Stimulated activated CD8-positive, alpha-beta memory T cell treated with anti-CD3 and anti-CD28 coated beads, Interleukin-7, amount 100 ng/mL, for 24 hours (primary cell): ENCODE results near the gene SPX.

Source experiments
- DNase-seq: peaks from one replicate; pipeline ENCODE4 v3.0.0-alpha.2; 2020; ENCODE audit warnings: low read depth

The SPX gene, protein sequence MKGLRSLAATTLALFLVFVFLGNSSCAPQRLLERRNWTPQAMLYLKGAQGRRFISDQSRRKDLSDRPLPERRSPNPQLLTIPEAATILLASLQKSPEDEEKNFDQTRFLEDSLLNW

DNA sequence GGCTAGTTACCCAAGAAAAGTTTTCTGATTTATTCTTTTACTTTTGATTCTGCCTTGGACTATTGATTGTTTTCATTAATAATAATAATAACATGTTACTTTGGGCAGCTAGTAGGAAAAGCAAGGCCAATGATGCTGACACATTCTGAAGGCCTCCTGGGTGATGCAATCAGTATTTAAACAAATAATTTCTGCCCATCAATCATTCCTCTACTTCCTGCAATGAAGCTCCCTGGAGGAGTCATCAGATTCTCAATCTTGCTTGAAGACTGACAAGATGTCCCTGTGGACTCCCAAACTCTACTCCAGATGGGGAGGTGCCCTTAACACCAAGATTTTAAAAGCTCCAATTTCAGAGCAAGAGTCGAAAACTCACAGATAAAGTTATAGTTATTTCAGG is at the start of gene SPX:
SPX (plus strand) TSS at position 244 of the 400 bp plus-strand sequence. CDS start 177 bp downstream, outside the sequence.
- no peak for DNase-seq

DNA sequence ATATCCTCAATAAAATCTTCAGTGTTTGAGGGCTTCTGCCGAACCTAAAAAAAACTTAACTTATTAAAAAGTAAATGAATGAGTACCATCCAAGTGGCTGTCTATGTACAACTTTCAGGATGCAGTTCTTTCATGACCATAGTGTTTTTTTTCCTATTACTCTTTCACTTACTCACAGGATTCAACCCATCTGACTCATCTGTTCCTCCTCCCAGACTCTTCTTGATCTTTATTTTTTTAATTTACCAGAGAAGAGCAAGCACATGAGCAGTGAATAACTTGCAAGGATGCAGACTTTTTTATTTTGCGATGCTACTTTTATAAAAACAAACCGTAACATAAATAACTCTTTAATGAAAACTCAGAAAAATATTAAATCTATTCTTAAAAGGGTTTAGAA is 49.1 kb upstream of the SPX start:
- DNase-seq = no peak

DNA sequence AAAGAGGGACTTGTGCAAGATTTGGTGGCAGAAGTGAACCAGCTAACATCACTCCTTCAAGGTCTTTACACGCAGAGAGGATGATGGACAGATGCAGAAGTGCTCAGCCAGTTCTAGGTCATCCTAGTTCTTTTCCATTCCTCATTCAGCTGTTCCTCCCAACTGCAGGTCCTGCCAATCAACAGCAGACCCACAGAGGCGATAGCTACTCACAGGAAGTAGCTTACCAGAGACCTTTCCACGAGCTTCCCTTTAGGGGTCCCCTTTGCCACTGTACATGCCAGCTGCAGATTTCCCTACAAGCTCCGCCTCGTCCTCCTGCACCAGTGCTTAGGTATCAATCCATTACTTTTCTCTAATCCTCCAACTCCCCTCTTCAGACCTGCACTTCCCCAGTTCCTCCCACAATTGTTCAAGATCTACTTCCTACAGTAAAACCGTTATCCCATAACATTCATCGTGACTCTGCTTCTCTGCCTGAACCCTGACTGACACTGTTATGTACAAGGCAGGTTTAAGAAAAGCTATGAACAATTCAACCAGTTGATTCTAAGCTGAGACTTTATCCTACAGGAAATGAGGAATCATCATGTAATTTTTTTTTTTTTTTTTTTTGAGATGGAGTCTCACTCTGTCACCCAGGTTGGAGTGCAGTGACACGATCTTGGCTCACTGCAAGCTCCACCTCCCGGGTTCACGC is 47.2 kb upstream of the SPX start:
- no peak for DNase-seq

DNA sequence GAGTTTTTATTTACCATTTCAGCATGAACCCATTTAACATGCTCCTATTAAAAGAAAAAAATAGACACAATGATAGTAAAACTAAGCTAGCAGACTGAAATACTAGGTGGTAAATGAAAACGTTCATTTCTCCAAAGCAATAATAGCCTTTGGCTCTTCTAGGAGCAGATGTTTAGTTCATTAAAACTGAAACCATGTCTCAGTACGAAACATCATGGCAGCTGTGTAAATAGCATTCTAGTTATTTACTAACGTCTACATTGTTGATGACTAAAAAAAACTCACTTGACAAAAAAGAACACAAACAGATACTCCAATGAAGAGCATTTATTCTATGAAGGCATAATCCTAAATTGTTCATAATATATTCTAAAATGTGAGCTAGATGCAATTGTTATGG is 42.6 kb upstream of the SPX start:
- DNase-seq = no peak

DNA sequence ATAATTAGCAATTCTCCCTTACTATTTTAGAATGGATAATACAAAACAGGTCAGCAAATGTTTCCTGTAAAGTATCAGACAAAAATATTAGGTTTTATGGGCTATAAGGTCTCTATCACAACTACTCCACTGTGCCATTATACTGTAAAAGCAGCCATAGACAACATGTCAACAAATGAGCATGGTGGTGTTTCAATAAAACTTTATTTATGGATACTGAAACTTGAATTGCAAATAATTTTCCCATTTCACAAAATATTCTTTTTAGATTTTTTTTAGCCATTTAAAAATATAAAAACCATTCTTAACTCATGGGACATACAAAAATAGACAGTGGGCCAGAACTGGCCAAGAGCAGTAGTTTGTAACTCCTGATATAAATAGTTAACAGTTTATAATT is 40.1 kb upstream of the SPX start:
- DNase-seq = no peak

DNA sequence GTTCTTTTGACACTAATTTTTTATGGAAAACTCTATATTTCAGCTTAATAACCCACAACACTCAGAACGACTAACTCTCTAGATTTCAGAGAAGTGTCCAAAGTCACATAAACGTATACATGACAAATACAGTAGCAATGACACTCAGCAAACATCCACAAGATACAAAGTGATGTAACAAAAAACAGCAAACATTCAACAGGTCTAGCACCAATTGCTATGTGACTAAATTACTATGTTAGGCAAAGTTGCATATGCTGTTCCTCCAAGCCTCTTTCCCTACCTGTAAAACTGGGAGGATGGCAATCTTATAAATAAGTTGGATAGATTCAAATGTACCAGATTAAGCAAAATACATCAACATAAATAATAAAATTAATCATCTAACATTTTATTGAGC is 26.3 kb upstream of the SPX start:
- no peak for DNase-seq

DNA sequence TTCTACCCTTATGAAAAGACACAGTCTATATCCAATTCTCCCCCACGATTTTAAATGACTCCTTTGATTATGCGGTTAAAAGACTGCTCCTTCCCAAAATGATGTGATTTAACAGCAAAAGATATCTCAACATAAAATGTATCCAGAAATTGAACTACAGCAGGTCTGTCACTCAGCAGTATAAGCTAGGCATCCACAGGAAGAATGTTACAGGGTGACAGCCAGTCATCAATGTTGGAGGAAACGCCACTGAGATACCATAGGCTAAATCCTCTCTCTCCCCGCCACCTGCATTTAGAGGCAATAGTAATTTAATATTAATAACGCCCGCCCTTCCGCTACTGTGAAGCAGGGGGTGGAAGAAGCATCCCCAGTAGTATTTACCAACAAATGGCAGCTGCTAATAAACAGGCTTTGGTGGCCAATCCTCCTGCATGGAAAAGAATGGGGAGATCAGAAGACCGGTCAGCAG is 25.3 kb upstream of the SPX start:
- DNase-seq = no peak

DNA sequence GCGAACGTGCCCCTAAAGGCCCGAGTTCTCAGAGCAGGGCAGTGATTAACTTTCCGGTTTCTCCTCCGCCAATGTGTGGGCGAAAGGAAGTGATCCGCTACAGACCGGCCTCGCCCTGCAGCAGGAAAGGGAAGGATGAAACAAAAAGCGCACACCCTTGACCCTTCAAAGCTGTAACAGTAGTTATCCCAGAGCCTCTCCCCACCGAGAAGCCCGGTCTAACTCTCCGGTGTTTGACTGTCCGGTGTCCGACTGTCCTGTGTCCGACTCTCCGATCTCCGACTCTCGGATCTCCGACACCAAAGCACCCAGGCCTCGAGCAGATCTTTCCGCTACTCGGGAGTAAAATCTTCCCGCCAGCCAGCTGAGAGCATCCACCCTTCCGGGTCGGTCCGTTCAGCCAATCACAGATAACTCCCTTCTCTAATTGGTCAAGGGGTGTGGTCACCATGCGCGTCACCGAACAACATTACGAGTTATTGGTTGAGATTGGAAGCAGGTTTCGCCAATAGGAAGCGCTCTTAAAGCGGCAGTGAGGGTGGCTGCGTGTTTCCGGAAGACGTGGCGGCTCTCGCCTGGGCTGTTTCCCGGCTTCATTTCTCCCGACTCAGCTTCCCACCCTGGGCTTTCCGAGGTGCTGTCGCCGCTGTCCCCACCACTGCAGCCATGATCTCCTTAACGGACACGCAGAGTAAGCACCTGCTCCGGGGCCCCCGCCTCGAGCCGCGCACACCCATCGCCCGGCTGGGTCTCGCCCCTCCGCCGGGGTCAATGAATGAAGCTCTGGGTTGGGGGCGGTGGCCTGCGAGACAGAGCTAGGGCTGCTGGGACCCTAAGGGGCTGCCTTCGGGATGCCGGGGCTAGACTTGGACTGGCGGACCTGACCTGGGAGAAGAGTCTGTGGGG is 24.6 kb upstream of the SPX start, which contains the start of the genes GOLT1B and RECQL:
GOLT1B (plus strand) TSS at position 532 of the 906 bp plus-strand sequence; CDS start at position 667, 135 bp downstream.
RECQL (minus strand) TSS at position 378 of the 906 bp plus-strand sequence. CDS start 2,065 bp downstream, outside the sequence.
- DNase-seq = peak; percentile 71

DNA sequence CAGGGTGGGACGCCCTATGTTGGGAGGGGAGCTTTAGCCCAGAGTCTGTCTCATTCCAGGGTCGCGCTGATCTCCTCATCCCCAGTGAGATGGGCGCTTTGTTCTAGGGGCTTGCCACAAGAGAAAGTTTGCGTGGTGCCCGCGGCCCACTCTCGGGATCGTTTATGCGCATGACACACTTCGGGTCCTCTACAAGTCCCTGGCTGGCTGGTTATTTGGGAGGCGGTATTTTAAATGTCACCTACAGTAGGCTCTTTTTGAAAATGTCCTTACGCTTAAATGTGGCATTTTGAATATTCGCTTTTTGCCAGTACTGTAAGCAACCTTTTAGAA is 24.0 kb upstream of the SPX start:
- DNase-seq = peak; percentile 1

DNA sequence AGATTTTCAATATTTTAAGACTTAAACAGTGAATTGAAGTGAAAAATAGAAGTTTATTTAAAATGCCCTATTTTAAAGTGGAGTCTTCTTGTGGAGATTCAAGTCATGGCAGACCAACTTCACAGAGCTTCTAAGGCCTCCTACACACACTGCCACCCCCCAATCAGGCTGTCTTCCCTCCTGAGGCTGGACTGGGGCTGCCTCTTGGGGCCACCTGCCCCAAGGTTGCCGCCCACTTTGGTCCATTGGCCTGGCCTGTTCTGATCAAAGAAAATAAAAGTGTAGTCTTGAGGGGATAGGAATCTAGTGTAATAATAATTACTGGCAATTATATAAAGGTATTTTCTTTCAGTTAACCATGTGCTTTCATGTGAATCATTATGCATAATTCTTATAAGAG is 23.2 kb upstream of the SPX start:
- DNase-seq = no peak

DNA sequence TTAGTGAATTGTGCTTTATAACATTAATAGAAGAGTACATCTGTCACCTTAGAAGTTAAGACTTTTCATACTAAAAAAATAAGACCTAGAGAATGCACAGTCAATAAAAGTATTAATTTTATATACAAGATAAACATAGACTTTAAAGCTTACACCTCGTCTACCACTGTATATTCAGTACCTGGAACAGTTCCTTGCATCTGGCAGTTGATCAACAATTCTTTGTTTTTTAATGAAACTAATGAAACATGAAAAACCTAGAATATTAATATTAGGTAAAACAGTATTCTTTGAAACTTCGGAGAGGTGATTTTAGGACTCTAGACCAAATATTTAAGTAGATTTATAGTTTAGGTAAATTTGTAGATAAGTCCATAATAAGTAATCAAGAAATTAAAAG is 20.2 kb upstream of the SPX start:
- DNase-seq = no peak

DNA sequence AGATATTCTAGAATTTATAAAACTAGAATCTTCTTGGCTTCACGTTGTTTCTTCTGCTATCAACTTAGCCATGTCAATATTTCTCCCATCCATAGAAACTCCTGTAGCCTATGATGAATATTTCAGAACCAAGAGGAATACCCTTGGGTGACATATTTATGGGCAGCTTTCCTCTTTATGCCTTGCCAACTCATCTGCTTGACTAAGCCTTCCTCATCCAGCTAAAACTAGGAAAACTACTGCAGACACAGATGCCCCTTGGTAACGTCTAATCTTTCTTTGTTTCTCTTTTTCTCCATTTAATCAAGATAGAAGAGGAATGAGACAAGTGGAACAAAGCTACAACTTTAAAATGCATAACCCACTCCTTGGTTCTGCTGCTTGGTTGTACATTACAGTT is 18.2 kb upstream of the SPX start:
- DNase-seq = no peak

DNA sequence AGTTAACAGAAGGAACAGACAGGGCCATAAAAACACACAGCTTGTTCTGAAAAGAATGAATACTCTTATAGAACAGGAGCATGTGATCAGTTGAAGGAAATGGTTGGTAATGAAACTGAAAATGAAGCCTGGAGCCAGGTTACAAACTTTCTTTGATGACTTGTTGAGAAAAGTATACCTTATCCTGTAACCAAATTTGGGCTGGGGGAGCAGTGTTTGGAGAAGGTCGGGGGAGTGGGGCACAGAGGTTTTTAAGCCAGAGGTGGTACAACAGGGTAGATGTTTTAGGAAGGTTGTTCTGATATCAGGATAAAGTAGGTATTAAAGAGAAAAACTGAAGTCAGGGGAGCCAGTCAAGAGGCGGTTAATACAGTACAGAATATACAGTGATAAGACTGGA is 16.3 kb upstream of the SPX start:
- DNase-seq = no peak

DNA sequence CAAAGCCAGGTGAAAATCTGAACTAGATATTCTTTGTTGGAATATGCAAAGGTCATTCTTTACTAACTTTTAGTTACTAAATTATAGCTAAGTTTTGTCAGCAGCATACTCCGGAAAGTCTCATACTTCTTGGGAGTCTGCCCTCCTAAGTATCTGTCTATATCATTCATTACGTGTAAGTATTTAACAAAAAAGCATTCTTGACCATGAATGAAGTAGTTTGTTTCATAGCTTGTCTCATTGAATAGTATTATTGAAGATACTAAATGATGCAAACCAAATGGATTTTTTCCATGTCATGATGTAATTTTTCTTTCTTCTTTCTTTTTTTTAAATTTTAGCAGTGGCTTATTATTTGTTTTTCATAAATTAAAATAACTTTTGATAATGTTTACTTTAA is 9.8 kb upstream of the SPX start:
- DNase-seq = no peak

DNA sequence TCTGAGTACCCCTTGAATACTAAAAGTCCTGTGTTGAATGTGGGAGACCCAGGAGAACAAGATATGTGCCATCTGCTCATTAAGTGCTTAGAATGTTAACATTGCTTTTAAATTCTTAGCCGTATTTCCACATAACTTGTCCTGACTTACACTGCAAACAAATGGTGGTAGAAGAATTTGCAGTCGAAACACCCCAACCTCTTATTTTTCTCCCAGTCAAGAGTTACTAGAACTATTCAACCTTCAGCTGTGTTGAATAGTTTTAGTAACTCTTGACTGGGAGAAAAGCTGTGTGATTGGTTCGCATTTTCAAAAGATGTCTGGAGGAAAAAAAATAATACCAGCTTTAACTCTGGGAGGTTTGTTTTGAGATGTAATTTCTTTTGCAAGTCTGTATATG is 7.6 kb upstream of the SPX start:
- DNase-seq = no peak

DNA sequence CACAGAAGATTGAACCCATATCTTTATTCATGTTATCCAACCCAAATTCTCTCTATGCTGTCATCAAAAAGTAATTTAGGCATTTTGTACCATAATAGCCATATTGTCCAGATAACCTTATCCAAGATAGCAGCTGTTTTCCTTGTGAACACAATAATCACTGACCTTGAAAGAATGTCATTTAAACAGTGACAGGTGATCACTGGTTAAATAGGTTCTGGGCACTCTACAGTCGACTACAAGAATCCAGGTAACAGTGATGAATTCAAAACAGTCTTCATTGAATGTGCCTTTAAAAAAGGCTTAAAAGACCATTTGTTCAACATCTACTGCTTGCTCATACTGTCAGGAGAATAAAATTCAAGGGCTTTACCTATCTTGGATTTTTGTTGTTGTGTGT is 4.6 kb upstream of the SPX start:
- no peak for DNase-seq

DNA sequence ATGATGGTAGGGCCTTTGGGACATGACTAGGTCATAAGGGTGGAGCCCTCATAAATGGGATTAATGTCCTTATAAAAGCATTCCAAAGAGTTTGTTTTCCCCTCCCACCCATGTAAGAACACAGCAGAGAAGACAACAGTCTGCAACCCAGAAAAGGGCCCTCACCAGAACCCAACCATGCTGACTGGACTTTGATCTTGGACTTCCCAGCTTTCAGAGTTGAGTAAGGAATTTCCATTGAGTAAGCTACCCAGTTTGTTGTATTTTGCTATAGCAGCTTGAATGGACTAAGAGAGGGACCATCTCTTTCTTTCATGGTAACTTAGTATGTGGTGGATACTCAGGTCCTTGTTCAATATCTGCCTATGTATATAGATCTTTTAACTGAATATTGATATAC is 2.9 kb upstream of the SPX start:
- DNase-seq = no peak

DNA sequence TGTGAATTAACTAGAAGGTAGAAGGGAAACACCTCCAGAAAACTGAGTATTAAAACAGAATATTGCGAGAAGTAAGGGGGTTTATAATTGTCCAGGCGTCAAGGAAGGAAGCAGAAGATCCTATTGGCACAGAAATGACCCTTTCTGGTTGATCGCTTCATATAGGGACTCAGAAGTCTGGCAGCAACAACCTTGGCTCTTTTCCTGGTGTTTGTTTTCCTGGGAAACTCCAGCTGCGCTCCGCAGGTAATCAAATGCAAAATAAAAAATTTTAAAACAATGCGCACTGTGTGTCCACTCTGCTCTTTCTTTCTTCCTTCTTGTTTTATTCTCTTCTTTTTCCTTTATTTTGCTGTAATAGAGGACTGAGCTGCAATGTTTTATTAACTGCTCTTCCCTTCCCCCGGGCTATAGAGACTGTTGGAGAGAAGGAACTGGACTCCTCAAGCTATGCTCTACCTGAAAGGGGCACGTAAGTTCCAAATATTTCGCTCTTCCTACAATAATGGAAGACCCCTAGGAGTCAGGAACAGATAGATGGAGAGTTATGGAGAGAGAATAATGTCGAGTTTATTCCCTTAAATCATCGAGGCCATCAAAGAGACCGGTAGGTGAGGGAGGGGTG is 737 bp downstream of the SPX start:
- no peak for DNase-seq

DNA sequence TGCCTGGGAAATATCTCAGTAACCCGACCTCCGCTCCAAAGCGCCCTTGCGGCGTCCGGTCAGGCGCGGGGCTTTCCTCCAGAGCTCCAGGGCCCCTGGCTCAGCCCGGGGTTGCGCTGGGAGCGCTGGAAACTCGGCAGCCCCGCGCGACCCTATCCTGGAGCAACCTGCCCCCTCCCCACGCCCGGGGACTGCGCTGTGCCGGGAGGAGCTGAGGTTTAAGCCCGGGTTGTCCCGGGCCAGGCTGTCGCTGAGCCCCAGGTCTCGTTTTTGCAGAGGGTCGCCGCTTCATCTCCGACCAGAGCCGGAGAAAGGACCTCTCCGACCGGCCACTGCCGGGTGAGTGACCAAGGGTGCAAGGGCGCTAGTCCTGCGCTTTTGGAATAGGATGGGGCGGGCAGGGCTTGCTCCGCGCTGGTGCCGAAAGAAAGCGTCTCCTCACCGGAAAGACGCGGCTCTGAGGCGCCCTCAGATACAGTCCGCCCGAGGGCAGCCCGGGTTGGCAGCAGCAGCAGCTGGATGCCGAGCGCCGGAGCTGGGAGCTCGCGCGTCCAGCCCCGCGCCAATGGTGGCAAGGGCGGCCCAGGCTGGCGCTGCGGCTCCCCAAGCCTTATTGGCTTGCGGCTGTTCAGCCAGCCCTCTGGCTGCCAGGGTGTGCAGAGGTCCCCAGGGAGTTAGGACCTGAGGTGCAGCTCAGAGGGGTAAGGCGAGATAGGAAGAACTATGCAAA is 1.5 kb downstream of the SPX start:
- DNase-seq = peak; percentile 11

DNA sequence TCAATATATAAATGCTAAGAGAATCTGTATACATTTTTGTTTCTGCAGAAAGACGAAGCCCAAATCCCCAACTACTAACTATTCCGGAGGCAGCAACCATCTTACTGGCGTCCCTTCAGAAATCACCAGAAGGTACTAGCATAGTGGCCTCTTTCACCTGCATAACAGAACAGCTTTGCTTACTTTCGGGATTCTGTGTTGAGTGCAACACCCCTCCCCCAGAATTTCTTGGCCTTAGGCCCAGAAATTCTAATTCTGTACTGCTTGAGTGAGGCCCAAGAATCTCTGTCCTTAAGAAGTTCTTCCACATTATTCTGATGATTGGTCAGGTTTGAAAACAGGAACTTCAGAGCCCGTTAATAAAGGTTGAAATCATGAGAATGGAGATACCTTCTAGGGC is 2.9 kb downstream of the SPX start:
- DNase-seq = no peak

DNA sequence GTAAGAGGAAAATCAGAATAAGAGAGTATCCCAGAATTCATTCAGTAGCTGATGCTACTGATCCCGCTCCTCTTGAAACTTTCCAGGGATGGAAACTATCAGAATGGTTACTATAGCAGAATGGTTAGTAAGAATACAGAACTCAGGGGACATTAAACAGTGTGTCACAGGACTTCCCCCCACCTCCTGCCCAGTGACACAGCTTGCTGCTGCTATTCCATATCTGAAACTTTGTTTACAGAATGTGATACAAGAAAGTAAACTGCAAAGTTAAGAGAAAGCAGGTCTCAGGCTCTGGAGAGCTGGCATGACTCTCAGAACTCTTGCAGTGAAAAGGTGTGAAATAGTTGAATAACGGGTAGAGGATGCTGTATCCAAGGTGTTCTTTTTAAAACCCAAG is 3.4 kb downstream of the SPX start:
- no peak for DNase-seq
